HG02943 (cell line): Measurements from ENCODE around the gene NADK.
"Not testable (repeated sequence)": the region's sequence is repeated elsewhere in the genome, so short reads cannot be mapped to it uniquely, and the experiment has no call there.

Experiments
- ATAC-seq: cut with Tn5 transposase; IDR thresholded peaks from one replicate; pipeline ENCODE4 v1.9.1; 2021; ENCODE audit warnings: mild to moderate bottlenecking, low read depth, moderate library complexity; ENCODE audit not compliant: unreplicated experiment

The NADK gene

DNA sequence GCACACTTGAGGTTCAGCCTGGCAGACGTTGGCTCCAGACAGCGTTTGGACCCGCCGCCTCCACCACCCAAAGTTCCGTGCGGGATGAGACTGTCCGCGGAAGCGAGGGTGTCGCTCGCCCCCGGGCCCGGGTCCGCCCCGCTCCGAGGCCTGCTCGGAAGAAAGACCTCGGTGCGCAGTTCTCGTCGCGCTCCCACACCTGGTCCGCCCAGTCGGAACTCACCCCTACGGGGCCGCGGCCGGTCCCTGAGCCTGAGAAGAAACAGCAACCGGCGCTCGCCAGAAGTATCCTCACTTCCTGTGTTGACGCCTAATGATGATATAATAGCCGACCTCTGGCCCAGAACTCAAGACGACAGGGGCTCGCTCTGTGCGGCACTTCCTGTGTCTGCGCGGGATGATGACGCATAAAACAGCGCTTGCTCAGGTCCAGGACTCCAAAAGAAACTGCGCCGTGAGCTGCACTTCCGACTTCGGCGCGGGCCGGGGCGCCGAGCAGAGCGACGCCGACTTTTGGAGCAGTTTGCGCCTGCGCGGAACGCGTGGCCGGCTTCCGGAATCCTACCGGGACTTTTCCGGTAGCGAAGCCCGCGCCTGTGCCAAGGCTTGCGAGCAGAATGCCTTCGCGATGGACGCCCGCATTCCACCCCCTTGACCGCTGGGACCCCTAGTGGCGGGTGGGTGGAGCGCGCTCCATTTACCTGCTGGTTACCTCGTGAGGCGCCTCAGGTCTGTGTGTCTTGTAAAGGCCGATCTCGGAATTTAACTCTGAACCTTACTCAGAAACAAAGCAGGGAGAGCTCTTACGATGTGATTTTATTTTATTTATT, 54.0 kb downstream of the NADK start, which contains the start of gene CDK11A:
Gene CDK11A (minus strand): TSS at position 323 of the 830 bp plus-strand sequence. CDS start 1,539 bp downstream, outside the sequence.
- peak; percentile 81 for ATAC-seq

DNA sequence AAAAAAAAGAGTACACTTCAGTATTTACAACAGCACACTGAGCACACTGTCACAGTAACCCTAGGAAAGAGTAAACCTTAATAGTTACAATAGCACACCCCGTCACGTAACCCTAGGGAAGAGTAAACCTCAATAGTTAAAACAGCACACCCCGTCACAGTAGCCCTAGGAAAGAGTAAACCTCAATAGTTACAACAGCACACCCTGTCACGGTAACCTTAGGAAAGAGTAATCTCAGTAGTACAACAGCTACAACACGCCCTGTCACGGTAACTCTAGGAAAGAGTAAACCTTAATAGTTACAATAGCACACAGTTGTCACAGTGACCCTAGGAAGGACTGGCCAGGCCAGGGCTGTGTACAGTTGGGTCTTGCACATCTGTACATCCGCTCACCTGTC, 57.1 kb downstream of the NADK start:
- no peak for ATAC-seq

DNA sequence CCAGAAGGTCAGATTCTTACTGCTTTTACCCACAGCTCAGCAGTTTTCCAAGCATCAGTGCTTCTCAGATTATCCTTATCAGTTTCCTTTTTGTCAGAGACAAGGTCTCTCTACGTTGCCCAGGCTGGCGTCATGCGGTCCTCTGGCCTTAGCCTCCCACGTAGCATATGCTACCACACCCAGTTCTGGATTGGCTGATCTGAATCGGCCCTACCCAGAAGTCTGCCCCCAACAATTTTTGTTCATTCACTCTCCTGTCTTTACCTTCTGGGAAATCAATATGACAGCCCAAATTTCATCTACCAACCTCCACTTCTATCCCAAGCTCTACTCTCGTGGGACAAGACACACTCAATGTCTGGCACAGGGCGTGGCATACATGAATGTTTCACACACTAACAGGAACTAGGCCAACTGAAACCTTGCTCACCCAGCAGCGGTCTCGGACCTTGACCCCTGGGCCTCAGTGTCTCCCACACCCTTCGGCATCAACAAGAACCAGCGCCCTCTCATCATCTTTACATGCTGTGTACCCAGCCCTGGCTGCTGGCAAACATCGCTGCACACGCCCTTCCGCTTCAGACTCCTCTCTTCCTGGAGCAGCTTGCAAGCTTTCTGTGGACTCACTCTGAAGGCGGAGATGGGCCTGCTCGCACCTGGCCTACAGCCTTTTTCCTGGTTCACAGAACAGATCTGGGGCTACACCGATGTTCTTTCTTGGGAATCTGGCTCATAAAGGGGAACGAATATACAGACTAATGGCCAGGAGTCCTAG, 63.0 kb downstream of the NADK start:
- ATAC-seq = not testable (repeated sequence)

DNA sequence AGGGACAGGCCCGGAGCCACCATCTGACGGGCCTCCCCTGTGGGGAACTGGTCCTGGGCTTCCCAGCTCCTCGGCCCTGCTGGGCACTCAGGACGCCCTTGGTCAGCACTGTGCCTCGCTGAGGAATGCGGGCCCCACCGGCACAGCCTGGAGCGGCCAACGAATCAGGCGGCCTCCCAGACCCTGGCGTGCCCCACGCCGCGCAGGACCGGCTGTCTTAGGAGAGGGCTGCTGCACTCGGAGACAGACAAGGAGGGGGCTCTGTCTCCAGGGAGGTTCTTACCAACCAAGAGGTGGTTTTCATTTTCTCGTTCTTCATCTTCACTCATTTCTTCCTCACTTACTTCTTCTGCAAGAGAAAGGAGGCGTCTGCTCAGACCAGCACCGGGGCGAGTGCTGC, 70.4 kb downstream of the NADK start:
- not testable (repeated sequence) for ATAC-seq

DNA sequence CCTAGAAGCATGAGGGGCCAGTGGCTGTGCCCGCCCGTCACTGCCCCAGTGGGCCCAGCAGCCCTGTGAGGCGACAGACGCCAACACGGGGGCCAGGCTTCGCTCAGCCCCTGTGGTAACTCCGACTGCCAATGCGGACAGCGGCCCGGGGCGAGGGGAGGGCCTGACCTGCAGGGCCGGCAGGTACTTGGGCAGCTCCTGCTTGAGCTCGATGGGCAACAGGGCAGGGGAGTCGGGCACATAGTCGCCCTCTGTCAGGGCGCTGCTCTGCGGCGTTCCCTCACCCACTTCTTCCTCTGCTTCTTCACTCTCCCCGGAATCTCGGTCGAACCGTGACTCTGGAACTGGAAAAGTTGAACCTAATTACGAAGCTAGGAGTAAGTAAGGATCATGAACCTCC, 71.0 kb downstream of the NADK start:
- ATAC-seq = not testable (repeated sequence)

DNA sequence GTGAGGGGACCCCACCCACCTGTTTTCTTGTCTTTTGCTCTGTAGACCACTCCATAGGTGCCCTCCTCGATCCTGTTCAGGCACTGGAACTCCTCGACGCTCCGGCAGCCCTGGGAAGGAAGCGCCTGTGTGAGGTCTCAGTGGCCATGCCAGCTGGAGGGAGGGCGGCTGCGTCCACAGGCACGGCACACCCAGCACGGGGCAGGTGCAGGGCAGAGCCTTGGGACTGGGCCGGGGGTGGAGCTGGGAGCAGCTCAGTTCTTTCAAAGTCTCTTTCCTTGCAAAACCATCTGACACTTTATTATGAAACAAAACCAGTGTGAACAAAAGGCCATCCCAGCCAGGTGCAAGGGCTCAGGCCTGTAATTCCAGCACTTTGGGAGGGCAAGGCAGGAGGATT, 72.6 kb downstream of the NADK start:
- ATAC-seq = not testable (repeated sequence)

DNA sequence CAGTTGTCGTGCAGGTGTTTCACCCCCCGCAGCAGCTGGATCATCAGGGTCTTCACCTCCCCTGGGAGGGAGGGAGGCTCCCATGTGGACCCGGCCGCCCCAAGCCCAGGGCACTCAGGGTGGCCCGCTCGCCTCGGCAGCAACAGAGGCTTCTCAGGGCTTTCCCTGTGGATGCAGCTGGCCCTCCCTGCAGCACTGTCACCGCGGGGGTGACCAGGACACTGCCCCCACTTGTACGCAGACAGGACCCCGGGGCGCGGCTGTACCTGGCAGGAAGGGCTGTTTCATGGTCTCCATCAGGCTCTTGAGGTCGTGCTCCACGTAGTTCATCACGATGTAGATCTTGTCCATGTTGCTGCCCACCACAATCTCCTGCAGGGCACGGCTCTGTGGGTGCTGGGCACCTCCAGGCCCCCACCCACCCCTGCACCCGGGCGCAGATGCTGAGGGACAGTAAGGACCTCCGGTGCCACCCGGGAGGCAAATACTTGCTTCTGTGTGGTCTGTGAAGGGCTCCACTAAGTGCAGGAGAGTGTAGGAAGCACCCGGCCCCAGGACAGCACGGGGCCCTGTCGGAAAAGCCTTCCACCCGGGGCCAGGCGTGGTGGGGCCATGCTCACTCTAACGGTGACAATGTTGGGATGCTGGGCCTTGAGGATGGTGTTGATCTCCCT, 73.8 kb downstream of the NADK start:
- not testable (repeated sequence) for ATAC-seq

DNA sequence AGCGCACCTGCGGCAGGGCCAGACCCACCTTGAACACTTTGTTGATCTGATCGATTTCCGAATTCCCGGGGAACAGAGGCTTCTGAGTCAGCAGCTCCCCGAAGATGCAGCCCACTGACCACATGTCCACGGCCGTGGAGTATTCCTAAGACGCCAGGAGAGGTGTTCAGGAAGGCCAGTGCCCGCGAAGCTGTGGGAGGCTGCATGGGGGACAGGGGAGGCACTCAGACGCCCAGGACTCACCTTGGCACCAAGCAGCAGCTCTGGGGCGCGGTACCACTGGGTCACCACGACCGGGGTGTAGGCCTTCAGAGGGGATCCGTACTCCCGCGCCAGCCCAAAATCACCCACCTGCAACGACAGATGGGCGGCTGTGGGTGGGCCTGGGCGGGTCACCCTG, 74.5 kb downstream of the NADK start:
- no peak for ATAC-seq

DNA sequence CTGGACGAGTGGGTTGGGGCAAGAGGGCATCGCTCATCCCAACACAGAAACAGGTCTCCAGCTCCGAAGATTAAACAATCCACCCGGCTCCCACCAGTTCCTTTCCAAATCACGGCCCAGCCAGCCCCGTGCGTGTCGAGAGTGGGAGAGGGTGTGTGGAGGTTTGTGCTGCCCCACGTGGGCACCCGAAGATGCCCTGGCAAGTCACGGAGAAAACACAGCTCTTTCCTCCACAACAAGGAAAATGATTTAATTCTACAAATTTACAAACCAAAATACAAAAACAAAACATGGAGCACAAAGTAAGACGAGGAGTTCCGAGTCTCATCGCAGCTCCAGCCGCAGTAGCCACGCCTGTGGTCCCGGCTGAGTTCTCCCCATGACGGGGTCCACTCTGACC, 75.8 kb downstream of the NADK start:
- ATAC-seq = not testable (repeated sequence)
